HepG2 (cell line): ENCODE data around the gene MRPL20. TPM values are rescaled to one million over a fixed set of nuclear protein-coding genes. Genes with fewer than 3 reads are reported as not detected.

Source experiments
- ARID2 ChIP-seq: sonication (generic); formaldehyde crosslinking; IDR thresholded peaks from 2 replicates; pipeline ENCODE4 v1.8.1; 2022; ENCODE audit warnings: mild to moderate bottlenecking, missing genetic modification reagents, borderline replicate concordance
- CREB3 ChIP-seq: sonication (generic); formaldehyde crosslinking; IDR thresholded peaks from 2 replicates; pipeline ENCODE4 v1.5.0; 2020; ENCODE audit warnings: missing genetic modification reagents
- FUBP1 ChIP-seq: sonication (generic); formaldehyde crosslinking; IDR thresholded peaks from 2 replicates; pipeline ENCODE4 v1.5.1; 2020; ENCODE audit warnings: missing genetic modification reagents, mild to moderate bottlenecking, borderline replicate concordance
- HNRNPLL ChIP-seq: fragments of 200-400 bp; formaldehyde crosslinking; IDR thresholded peaks from 2 replicates; pipeline ENCODE4 v1.6.1; 2017; ENCODE audit warnings: mild to moderate bottlenecking, low read depth, low read length; ENCODE audit not compliant: poor library complexity, severe bottlenecking
- IRF2 ChIP-seq: IDR thresholded peaks from 2 replicates; pipeline ENCODE4 v1.6.1; 2018; ENCODE audit warnings: missing genetic modification reagents, missing compliant biosample characterization
- MAFF ChIP-seq: IDR thresholded peaks from 2 replicates; pipeline ENCODE4 v1.6.1; 2011; ENCODE audit warnings: low read depth, low read length, improper control_type of control experiment
- NFKB2 ChIP-seq: sonication (generic); formaldehyde crosslinking; IDR thresholded peaks from 2 replicates; pipeline ENCODE4 v1.4.0; 2020; ENCODE audit warnings: missing genetic modification reagents, borderline replicate concordance
- NONO ChIP-seq, 2 experiments: fragments of 450-650 bp in 1 of 2; sonication (generic) in 1 of 2; formaldehyde crosslinking in 1 of 2; IDR thresholded peaks in 1 of 2; conservative IDR thresholded peaks in 1 of 2; 2 replicates each; pipeline versions ENCODE4 v1.6.1 to v1.8.0; 2017 to 2022; ENCODE audit warnings: mild to moderate bottlenecking in 1 of 2, missing genetic modification reagents in 1 of 2, moderate library complexity in 1 of 2
- NR2F1 ChIP-seq, 2 experiments: fragments of 450-650 bp in 1 of 2; formaldehyde crosslinking in 1 of 2; IDR thresholded peaks; 2 replicates each; pipeline versions ENCODE4 v1.5.0 to v1.6.1; 2016 to 2020; ENCODE audit warnings: mild to moderate bottlenecking in 1 of 2, missing compliant biosample characterization in 1 of 2, missing genetic modification reagents in 1 of 2, moderate library complexity in 1 of 2
- RARG ChIP-seq: sonication (generic); formaldehyde crosslinking; IDR thresholded peaks from 2 replicates; pipeline ENCODE4 v1.4.0; 2020; ENCODE audit warnings: low read depth, mild to moderate bottlenecking, missing genetic modification reagents
- RFX1 ChIP-seq: fragments of 450-650 bp; IDR thresholded peaks from 2 replicates; pipeline ENCODE4 v1.6.1; 2017
- SAFB2 ChIP-seq: sonication (generic); formaldehyde crosslinking; IDR thresholded peaks from 2 replicates; pipeline ENCODE4 v1.5.1; 2020; ENCODE audit warnings: missing genetic modification reagents, low read depth, mild to moderate bottlenecking, borderline replicate concordance
- SATB2 ChIP-seq: sonication (generic); formaldehyde crosslinking; IDR thresholded peaks from 2 replicates; pipeline ENCODE4 v1.5.0; 2020; ENCODE audit warnings: missing genetic modification reagents
- SNRNP70 ChIP-seq: fragments of 200-400 bp; formaldehyde crosslinking; IDR thresholded peaks from 2 replicates; pipeline ENCODE4 v1.6.1; 2017; ENCODE audit warnings: mild to moderate bottlenecking, low read depth, low read length, moderate library complexity
- STAG1 ChIP-seq: sonication (generic); formaldehyde crosslinking; IDR thresholded peaks from 2 replicates; pipeline ENCODE4 v1.4.0; 2020; ENCODE audit warnings: missing genetic modification reagents
- TBP ChIP-seq: sonication (generic); formaldehyde crosslinking; IDR thresholded peaks from 2 replicates; pipeline ENCODE4 v1.5.0; 2020; ENCODE audit warnings: missing genetic modification reagents
- YEATS2 ChIP-seq: sonication (generic); formaldehyde crosslinking; IDR thresholded peaks from 2 replicates; pipeline ENCODE4 v1.4.0; 2020; ENCODE audit warnings: missing genetic modification reagents, borderline replicate concordance
- ZFP36L1 ChIP-seq: sonication (generic); formaldehyde crosslinking; IDR thresholded peaks from 2 replicates; pipeline ENCODE4 v1.8.0; 2022; ENCODE audit warnings: mild to moderate bottlenecking, missing genetic modification reagents, moderate library complexity
- ZKSCAN5 ChIP-seq: sonication (generic); formaldehyde crosslinking; IDR thresholded peaks from 2 replicates; pipeline ENCODE4 v1.5.1; 2020; ENCODE audit warnings: mild to moderate bottlenecking, missing genetic modification reagents
- ZNF337 ChIP-seq: sonication (generic); formaldehyde crosslinking; IDR thresholded peaks from 2 replicates; pipeline ENCODE4 v1.5.1; 2020; ENCODE audit warnings: missing genetic modification reagents, low read depth, mild to moderate bottlenecking, borderline replicate concordance
- ZNF44 ChIP-seq: sonication (generic); formaldehyde crosslinking; IDR thresholded peaks from 2 replicates; pipeline ENCODE4 v1.5.1; 2020; ENCODE audit warnings: mild to moderate bottlenecking, missing genetic modification reagents
- polyA plus RNA-seq, 8 experiments: library from polyadenylated mRNA; depleted of rRNA in 3 of 8; stranded (reverse) in 7 of 8; unstranded in 1 of 8; fragments of >200 nt; fragmentation: Illumina TruSeq in 4 of 8; extraction: Trizol in 4 of 8; gene quantifications; 2 replicates each; pipeline versions ENCODE4 v1.2.1 to v1.2.3, GENCODE V29; 2011 to 2016; ENCODE audit warnings: low read depth in 4 of 8, missing spikeins in 1 of 8, mixed read lengths in 1 of 8; ENCODE audit not compliant: insufficient read depth in 1 of 8
- total RNA-seq, 5 experiments: library from RNA; depleted of rRNA; stranded (reverse); fragments of >200 nt; fragmentation: Illumina TruSeq; extraction: Trizol; gene quantifications; 2 replicates each; pipeline ENCODE4 v1.2.3, GENCODE V29; 2016; ENCODE audit warnings: low read depth in 1 of 5
- TF ChIP-seq, protein P1 (sequence below): sonication (generic); formaldehyde crosslinking; IDR thresholded peaks from 2 replicates; pipeline ENCODE4 v1.4.0; 2020; ENCODE audit warnings: missing genetic modification reagents
- TF ChIP-seq, protein P2 (sequence below): sonication (generic); formaldehyde crosslinking; IDR thresholded peaks from 2 replicates; pipeline ENCODE4 v1.8.0; 2022; ENCODE audit warnings: mild to moderate bottlenecking, missing genetic modification reagents, moderate library complexity

MRPL20 gene
- total and polyA plus RNA-seq, 2 of the 13 experiments (the other 11 are each of a cell fraction or from before 2014, with no cell fraction given) = 59.2 to 127 TPM

DNA sequence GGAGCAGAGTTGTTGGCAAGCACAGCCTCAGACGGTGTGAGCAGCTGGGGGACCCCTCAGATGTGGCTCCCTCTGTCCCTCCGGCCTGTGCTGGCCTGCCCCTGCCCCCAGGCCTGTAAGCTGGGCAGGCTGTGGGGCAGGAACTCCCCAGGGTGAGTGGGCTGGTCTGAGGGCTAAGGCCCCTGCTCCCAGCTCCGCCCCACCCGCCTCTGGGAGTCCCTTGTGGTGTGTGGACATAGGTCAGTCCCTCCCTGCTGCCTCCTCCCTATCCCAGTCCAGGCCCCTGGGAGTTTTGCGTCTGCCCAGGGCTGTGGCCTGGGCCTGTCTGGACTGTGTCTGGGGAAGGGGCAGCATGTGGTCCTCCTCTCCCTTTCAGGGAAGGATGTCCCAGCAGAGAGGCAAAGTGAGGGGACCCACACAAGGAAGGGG, 24.8 kb upstream of the MRPL20 start (continued):
- 0 out of 2 replicates have a peak, but pooled peaks have one; percentile 67 for TF ChIP-seq FUBP1 (CRISPR knock-in tag)
- TF ChIP-seq ZKSCAN5 = no peak
- TF ChIP-seq NFKB2 (CRISPR knock-in tag) = peak; percentile 75; the same call in 1 of the 2 replicates
- TF ChIP-seq ZNF44 = 0 out of 2 replicates have a peak, but pooled peaks have one; percentile 42
- TF ChIP-seq, protein P1, sequence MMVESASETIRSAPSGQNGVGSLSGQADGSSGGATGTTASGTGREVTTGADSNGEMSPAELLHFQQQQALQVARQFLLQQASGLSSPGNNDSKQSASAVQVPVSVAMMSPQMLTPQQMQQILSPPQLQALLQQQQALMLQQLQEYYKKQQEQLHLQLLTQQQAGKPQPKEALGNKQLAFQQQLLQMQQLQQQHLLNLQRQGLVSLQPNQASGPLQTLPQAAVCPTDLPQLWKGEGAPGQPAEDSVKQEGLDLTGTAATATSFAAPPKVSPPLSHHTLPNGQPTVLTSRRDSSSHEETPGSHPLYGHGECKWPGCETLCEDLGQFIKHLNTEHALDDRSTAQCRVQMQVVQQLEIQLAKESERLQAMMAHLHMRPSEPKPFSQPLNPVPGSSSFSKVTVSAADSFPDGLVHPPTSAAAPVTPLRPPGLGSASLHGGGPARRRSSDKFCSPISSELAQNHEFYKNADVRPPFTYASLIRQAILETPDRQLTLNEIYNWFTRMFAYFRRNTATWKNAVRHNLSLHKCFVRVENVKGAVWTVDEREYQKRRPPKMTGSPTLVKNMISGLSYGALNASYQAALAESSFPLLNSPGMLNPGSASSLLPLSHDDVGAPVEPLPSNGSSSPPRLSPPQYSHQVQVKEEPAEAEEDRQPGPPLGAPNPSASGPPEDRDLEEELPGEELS (CRISPR knock-in tag) = peak; percentile 55
- TF ChIP-seq, protein P2, sequence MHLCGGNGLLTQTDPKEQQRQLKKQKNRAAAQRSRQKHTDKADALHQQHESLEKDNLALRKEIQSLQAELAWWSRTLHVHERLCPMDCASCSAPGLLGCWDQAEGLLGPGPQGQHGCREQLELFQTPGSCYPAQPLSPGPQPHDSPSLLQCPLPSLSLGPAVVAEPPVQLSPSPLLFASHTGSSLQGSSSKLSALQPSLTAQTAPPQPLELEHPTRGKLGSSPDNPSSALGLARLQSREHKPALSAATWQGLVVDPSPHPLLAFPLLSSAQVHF = 0 out of 2 replicates have a peak, but pooled peaks have one; percentile 19
- peak; percentile 76 for TF ChIP-seq IRF2
- TF ChIP-seq STAG1 (CRISPR knock-in tag) = no peak
- peak; percentile 84; the same call in 1 of the 2 replicates for TF ChIP-seq ZNF337 (CRISPR knock-in tag)
- TF ChIP-seq NR2F1 (CRISPR knock-in tag; IDR thresholded peaks at IDR 0.05) = peak in 1 of 2 experiments; percentile 83; a peak in 2 of 4 replicates
- TF ChIP-seq ARID2 (CRISPR knock-in tag) = no peak
- TF ChIP-seq ZFP36L1 (CRISPR knock-in tag) = peak; percentile 73; the same call in 1 of the 2 replicates
- TF ChIP-seq HNRNPLL = peak; percentile 43
- 0 out of 2 replicates have a peak, but pooled peaks have one; percentile 33 for TF ChIP-seq SATB2 (CRISPR knock-in tag)
- peak; percentile 65; the same call in 1 of the 2 replicates for TF ChIP-seq YEATS2
- peak; percentile 46; the same call in 1 of the 2 replicates for TF ChIP-seq SAFB2 (CRISPR knock-in tag)
- no peak for TF ChIP-seq MAFF
- TF ChIP-seq TBP = no peak
- TF ChIP-seq NONO (IDR thresholded peaks at IDR 0.05) = no peak
- peak; percentile 60; the same call in 1 of the 2 replicates for TF ChIP-seq NONO (CRISPR knock-in tag; conservative IDR thresholded peaks at IDR 0.05)
- TF ChIP-seq RFX1 = no peak
- TF ChIP-seq SNRNP70 = no peak
- no peak for TF ChIP-seq RARG
- no peak for TF ChIP-seq CREB3 (CRISPR knock-in tag)
